Stimulated activated CD4-positive, alpha-beta T cell treated with anti-CD3 and anti-CD28 coated beads, Interleukin-1b, Interleukin-23, amount 100 ng/mL, for 48 hours (primary cell): ENCODE results near the gene STAB1.

Experiments used
- DNase-seq: peaks from one replicate; pipeline ENCODE4 v3.0.0-alpha.2; 2020

STAB1 gene, protein sequence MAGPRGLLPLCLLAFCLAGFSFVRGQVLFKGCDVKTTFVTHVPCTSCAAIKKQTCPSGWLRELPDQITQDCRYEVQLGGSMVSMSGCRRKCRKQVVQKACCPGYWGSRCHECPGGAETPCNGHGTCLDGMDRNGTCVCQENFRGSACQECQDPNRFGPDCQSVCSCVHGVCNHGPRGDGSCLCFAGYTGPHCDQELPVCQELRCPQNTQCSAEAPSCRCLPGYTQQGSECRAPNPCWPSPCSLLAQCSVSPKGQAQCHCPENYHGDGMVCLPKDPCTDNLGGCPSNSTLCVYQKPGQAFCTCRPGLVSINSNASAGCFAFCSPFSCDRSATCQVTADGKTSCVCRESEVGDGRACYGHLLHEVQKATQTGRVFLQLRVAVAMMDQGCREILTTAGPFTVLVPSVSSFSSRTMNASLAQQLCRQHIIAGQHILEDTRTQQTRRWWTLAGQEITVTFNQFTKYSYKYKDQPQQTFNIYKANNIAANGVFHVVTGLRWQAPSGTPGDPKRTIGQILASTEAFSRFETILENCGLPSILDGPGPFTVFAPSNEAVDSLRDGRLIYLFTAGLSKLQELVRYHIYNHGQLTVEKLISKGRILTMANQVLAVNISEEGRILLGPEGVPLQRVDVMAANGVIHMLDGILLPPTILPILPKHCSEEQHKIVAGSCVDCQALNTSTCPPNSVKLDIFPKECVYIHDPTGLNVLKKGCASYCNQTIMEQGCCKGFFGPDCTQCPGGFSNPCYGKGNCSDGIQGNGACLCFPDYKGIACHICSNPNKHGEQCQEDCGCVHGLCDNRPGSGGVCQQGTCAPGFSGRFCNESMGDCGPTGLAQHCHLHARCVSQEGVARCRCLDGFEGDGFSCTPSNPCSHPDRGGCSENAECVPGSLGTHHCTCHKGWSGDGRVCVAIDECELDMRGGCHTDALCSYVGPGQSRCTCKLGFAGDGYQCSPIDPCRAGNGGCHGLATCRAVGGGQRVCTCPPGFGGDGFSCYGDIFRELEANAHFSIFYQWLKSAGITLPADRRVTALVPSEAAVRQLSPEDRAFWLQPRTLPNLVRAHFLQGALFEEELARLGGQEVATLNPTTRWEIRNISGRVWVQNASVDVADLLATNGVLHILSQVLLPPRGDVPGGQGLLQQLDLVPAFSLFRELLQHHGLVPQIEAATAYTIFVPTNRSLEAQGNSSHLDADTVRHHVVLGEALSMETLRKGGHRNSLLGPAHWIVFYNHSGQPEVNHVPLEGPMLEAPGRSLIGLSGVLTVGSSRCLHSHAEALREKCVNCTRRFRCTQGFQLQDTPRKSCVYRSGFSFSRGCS (N-terminal part only)

DNA sequence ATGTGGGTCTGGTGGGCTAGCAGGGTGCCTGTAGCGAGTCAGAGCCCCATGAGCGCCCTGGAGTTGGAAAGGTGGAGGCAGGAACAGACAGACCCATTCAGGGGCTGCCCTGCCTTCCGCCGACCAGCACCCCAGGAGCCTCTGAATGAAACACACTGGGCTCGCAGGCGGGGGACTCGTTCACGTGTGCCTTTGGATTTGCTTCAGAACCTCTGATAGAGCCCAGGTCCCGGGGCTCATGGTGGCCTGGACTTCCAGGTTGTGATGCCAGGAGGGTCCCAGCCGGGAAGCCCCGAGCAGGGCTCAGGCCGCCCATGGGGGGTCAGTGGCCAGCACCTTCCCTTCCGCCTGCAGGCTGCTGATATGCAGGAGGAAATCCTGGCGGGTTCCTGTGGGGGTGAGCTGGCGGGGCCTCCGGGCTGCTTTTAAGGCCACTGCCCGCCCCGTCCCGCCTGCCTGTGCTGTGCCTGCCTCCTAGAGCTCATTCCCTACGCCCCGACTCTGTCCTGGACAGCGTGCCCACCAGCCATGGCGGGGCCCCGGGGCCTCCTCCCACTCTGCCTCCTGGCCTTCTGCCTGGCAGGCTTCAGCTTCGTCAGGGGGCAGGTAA, at the start of gene STAB1:
Gene STAB1, plus strand, starts transcription at position 453 of the 610 bp plus-strand sequence. Its CDS starts 76 bp downstream, at position 529.
- DNase-seq: no peak

DNA sequence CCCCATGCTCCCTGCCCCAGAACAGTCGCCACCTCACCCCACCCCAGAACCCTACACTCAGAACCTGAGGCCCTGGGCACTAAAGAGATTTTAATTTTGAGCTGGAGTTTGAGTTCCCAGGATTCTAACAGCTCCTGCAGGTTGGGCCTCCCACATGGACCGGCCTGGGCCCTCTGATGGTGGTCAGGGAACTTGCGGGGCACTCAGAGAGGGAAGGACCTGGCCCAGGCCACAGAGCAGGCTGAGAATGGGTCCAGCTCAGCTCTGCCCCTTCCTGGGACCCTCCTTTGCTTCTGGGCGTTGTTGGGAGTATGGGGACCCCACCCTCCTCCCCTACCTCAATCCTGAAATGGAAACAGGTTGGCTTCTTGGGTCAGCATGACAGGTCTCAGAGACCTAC, 49.1 kb upstream of the STAB1 start:
- DNase-seq: no peak

DNA sequence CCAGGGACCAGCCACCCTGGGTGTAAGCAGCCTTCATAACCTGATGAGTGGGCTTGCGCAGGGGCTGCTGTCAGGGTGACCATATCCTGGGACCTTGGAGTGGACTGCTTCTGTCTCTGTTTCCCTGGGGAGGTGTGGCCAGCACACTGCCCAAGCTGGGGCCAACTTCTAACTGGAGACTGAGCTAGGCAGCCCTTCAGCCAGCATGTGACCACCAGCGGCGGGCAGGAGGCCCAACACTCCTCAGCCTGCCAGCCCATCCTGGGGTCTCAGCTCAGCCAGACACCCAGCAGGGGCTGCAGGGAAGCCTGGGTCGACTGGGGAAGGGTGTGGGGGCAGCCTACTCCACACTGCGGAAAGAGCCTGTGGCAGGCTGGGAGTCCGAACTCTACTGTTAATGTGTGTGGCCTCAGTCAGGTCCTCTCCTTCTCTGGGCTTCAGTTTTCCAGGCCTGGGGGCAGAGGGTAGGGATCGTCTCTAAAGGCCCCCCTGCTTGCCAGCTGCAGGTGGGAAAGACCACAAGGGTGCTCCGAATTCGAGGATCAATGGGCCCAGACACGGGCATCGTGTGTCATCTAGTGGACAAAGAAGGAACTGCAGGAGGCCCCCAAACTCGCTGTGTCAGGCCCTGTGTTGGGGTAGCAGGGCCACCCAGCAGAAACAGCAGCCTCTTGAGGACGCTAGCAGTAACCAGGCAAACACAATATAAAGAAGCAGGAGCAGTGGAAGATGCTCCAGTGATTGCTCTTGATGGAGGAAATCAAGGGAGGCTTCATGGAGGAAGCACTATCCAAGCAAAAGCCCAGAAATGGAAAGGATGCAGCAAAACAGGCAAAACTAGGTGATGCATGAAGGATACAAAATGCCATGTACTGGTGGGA, 48.3 kb upstream of the STAB1 start:
- DNase-seq: peak; percentile 74

DNA sequence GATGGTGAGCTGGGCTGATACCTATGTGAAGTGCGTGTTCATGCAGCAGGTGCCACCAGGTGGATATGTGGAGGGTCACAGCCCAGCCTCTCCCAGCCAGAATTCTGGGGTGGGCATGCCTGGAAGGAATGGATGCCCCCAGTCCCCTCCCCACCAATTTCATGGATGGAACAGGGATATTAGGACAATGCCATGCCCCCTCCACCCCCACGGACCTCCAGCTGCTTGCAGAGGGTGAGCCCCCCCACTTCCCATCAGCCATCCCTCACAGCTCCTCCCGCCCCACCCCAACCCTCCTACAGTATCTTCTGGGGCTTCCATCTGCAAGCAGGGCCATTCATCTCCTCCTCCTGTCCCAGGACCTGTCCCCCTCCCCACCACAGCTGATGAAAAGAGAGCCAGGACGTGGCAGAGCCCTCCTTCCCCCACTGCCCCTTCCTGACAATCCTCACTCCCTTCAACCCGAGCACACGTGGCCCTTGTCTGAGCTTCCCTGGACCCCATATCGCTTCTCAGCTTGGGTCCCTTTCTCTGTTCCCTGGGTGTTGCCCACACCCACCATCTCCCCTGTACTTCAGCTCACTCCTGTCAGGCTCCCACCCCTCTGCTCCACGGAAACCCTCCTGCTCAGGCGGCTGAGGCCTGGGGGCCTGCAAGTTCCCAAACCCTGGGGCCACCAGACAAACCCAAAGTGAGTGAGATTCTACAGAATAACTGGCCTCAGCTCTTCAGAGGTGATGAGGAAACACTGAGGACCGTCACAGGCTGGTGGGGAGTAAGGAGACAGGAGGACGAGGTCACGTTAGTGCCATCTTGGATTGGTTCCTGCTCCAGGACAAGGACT, 47.4 kb upstream of the STAB1 start:
- DNase-seq: no peak

DNA sequence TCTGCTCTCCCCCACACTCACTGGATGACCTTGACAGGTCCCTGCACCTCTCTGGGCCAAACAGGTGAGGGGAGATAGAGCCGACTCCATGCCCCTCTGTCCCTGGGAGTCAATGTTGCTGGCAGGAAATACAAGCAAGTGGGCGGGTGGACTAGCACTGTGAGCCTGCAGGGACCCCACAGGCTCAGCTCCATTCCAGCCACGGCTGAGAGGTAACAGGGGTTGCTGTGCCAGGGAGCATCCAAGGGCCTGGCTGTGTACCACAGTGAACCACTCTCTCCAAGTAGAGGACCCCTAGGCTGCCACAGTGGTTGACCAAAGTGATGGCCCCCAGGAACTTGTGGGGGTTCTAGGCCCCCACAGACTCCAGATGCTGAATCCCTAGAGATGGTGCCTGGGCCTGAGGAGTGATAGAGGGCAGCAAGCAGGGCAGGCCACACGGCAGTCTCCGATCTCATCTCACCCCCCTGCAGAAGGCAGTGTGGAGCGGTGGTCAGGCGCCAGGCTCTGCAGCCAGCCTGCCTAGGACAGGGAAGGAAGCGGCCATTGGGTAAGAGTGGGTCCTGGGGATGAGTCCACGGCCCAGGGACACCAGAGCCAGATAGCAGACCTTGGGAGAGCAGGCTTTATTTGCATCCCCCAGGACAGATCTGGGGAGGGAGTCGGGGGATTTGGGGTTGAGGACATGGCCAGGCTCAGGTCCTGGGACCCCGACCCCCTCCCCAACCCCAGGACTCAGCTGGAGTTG, 44.5 kb upstream of the STAB1 start:
- DNase-seq: no peak

DNA sequence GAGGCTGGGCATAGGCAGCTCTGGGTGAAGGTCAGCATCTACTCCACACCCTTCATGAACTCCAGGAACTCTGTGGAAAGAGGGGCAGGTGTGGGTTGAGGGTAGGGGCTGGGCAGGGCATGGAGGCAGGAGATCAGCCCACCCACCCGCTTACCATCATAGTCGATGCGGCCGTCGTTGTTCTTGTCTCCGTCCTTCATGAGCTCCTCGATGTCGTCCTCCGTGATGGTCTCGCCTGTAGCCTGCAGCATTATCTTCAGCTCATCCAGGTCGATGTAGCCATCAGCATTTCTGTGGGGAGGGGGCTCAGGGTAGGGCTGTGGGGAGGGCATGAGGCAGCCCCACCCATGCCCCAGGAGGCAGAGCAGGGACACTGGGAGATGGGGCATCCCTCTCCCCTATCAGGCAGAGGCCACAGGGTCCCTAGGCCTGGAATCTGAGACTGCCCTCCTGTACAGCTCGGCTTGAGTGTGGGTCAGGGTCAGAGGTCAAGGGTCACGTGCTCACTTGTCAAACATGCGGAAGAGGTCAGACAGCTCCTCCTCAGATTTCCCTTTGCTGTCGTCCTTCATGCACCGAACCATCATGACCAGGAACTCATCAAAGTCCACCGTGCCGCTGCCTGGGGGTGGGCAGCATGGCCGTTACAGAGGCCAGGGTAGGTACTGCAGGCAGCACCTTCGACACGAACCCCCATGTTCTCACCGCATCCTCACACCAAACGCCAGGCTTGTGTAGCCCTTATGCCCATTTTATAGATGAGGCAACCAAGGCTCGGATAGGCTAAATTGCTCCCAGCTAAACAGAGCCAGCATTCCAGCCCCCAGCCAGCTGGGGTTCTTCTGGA, 43.7 kb upstream of the STAB1 start:
- no peak for DNase-seq

DNA sequence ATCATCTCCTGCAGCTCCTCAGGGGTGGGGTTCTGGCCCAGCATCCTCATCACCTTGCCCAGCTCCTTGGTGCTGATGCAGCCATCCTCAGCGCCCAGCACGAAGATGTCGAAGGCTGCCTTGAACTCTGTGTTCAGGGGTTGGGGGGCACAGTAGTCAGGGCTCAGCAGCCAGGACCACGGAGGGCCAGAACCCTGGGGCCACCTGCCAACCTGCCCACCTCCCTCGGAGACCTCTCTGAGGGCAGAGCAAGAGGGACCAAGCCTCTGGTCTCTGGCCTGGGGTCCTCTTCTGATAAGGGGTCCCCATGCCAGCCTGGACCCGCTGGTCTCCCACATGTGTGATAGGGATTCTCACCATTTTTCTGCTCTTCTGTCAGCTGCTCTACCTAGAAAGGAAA, 43.0 kb upstream of the STAB1 start:
- DNase-seq: no peak

DNA sequence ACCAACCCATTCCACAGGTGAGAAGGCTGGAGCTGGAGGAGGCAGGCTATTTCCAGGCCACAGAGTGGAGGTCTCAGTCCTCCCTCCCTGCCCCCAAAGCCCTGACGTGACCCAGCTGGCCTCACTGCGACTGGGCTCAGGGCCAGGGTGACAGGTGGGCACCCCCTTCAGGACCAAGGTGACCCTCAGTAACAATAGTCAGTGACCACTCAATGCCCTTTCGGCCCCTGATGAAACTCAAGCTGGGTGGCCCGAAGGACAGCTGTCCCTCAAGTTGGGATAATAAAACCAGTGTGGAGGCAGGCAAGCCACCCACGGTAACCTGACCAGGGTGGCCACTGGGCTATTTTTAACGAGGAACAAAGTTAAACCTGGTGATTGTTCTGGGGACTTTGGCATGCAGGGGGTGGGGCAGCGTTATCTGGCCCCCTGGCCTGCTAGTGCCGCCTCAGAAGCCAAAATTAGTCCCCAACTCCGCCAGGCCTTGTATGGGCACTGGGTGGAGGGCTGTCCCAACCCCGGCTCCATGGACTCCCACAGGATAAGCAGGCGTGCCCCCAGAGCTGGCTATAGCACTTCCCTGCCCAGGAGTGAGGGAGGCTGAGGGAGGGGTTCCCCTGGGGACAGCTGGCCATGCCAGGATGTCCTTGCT, 42.4 kb upstream of the STAB1 start:
- no peak for DNase-seq

DNA sequence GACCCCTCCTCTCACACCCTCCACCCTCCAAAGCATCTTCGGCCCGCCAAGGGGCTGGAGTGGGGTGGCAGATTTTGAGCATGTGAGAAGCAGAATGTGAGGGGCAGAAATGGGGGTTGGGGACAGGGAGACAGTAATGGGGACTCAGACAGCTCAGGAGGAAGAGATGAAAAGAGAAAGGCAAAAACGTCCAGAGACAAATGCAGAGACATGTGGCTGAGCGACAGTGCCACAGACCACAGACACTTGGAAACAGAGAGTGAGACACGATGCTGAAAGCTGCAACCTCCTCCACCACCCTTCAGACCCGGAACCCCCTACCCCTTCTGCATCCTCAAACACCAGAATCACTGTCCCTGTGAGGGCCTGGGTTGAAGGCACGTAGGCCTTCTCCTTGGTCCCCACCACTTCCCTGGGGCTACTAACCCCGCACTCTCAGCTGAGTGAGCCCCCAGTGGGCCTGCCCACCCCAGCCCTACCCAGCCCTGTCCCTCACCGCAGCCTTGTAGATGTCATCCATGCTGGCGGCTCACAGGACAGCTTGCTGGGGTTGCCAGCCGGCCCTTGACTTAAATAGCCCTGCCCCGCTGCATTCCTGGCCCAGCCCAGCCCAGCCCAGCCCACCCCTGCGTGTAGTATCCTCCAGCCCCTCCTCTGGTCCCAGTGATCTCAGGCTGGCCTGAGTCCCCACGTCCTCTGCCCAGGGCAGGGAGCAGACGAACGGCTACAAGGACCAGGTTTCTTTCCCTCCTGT, 41.5 kb upstream of the STAB1 start, which contains the start of gene TNNC1:
Gene TNNC1, minus strand, starts transcription at position 546 of the 754 bp plus-strand sequence. Its CDS starts 26 bp downstream, at position 520.
- no peak for DNase-seq

DNA sequence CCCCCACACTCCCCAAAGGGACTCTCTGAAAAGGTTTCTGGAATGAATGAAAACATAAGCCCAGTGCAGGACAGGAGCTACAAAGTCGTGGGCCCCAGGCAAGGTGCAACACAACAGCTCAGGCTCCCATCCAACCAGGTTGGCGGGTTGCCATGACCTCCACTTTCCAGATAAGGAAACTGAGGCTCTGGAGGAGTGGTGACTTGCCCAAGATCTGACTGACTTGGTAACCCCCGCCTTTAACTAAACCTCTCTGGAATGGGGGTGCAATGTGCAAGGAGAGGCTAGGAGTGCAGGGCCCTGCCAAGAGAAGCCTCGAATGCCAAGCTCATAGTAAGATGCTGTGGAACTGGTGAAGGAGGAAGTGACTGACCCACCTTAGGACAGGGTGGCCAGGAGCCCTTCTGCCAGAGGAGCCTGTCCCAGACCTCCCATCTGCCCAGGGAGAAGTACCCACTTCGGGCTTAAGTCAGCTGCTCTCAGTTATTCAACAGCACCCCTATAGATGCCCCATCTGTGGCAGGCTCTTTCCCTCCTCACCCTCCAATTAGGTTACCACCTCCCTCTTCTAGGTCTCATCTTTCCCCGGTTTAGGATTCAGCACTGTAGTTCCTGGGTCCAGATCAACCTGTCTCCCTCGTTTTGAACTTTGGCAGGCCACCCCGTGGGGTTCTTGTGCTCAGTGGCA, 40.7 kb upstream of the STAB1 start:
- no peak for DNase-seq

DNA sequence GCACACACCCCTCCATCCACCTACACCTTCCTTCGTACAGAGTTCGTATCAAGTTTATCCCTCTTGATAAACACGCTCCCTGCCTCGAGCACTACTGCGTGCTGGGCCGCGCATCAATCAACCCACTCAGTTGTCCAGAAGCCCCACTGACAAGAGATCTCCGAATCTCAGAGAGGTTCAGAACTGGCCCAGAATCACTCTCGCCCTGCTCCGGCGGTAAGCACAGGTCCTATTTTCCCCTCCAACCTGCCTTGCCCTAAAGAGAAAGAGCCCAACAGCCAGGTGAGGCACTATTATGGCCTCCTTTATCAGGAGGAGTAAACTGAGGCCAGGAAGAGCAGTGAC, 40.2 kb upstream of the STAB1 start:
- no peak for DNase-seq

DNA sequence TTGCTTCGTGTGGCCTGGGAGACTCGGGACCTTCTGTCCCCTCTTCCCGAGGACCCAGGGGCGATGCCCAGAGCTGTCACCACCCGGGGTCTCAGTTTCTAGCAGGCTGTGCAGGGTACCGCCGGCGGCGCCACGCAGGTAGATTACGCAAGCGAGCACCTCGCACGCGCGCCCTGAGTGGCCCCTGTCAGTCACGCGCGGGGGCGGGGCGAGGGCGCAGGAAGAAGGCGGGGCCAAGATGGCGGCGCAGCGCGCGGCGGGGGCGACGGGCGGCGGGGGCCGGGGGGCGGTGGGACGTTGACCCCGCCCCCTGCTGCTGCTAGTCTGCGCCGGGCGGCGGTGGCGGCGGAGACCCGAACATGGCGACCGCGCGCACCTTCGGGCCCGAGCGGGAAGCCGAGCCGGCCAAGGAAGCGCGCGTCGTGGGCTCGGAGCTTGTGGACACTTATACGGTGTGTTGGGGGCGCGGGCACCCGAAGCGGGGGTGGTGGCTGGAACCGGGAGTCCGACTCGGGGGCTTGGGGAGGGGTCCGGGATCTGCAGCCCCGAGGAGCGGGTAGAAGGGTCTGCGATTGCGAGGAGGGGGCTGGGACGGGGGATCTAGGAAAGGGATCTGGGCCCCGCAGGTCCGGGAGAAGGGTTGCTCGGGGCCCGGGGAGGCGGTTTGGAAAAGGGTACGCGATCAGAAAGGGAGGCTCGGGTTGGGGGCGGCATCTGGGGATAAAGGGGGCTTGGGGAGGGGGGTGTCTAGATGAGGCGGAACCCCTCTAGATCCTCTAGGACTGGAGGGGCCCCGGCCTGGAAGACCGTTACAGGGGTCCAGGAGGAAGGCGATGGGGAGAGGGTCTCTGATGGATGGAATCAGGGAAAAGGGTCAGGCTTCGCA, 39.6 kb upstream of the STAB1 start, which contains the start of gene NISCH:
Gene NISCH, plus strand, starts transcription at position 322 of the 886 bp plus-strand sequence. Its CDS starts 38 bp downstream, at position 360.
- peak; percentile 94 for DNase-seq

DNA sequence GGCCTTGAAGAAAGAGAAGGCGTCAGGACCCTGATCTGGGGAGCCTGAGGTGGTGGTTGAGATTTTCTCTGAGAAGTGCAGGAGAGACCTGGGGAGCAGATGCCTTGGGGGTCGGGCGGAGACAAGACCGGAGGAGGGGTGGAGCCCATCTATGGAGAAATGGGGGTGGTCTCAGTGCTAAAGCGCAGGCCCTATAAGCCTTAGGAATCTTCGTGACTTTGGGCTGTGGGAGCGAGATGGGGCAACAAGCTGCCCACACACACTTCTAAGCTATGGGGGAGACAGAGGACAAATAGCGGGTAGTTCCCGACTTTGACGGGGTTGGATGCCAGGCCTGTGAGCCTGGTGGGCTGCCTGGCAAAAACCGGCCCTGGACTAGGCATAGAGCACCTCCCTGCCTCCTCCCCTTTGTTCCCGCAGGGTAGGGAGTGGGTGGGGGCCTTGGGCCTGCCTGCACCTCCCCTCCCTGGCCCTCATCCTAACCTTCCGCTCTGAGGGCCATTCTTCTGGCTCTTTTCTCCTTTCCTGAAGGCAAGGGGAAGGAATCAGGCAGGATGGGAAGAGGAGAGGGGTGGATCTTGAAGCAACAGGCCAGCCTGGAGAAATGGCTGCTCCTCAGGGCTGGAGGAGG, 38.9 kb upstream of the STAB1 start:
- DNase-seq: no peak

DNA sequence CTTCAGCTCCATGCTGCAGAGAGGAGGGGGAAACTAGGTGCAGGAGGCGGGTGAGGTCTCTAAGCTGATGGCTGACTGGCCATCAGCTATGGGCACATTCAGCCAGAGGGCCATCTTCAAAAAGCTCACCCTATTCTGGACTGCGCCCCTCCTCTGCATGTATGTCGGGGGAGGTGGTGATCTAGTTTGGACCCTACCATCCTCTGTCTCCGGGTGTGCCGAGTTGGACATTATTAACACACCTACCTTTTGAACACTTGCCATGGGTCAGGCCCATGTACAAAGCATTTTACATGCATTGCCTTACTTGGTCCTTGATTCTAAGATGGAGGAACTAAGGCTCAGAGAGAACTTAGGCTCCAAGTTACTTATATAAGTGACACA, 38.3 kb upstream of the STAB1 start:
- no peak for DNase-seq
